NCI-H1694 (cell line): ENCODE results near the gene ANTXR1.

ENCODE experiments used
- DNase-seq: peaks from one replicate; lab custom pipeline; 2025; lab: John Stamatoyannopoulos, UW

ANTXR1 gene

DNA sequence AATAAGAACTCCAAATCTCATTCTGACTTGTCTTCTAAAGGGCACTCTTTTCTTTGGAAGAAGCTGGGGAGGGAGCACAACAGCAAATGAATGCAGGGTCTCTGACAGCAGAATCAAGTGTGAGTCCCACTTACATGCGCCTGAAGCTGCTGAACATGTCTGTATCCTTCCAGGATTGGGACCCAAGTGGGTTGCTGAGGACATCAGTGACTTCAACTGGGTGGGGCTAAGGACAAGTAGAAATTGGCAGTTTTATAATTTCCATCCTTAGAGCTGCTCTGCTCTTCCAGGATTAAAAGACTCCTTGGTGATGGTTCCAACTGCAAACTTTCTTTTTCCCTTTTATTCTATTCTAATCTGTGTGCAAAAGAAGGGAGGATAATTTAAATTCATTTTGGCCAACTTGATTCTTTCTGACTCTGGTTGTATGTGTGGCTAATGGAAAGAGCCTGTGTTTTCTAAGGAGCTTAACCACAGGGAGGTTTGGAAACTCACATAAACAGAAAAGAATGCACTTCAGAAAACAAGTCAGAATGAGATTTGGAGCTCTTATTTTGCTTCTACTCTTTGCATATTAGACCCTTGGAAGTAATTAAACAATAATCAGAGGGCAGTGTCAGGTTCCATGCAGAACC is 20.6 kb downstream of the ANTXR1 start:
- no peak for DNase-seq

DNA sequence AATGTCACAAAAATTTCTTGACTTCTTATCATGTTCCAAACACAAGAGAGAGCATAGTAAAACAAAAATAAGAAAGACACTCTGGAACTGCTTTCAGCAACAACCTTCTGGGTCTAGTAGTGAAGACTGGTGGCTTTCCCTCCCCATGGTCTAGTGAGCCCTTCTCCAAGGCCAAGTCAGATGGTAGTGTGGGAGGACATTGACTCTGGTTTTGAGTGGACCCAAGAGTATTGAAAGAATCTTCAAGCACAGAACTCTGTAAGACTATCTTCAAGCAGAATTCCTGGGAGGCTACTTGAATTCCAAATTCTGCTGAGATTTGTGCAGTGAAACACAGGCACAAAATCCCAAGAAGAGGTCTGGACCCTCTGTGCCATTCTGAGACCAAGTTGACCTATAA is 21.1 kb downstream of the ANTXR1 start:
- DNase-seq, result no peak

DNA sequence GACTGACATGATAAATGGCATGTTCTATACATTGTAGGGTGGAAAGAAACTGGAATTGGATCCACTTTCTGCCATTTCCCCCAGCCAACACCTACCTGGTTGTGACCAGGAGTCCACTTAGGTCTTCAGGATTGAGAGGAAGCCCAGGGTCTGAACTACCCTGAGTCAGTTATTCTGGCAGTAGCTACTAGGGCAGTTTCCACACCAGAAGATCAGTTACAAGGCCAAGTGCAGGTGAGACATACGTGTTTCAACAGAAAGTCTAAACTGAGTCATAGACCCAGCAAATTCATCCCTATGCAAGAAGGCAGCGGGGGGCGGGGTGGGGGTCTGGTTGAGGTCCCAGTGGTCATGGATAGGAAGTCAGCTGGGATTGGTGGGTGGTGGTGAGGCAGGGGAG is 21.9 kb downstream of the ANTXR1 start:
- no peak for DNase-seq

DNA sequence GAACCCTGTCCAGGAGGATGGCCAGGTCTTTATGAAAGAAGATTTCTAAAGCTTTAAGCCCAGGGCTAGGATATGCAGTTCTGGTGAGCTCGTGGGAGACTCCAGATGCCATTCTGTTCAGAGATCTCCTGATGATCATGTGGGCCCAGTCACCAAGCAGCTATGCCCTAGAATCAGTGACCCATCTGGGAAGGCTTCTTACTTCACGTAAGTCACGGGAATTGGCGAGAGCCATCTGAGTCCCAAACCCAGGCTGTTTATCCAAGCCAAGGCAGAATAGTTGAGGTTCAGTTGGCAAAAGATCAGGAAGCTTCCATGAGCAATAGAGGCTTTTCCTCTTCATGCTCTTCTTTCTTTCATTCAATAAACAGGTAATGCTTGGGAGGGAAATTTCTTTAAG is 23.9 kb downstream of the ANTXR1 start:
- DNase-seq, result no peak

DNA sequence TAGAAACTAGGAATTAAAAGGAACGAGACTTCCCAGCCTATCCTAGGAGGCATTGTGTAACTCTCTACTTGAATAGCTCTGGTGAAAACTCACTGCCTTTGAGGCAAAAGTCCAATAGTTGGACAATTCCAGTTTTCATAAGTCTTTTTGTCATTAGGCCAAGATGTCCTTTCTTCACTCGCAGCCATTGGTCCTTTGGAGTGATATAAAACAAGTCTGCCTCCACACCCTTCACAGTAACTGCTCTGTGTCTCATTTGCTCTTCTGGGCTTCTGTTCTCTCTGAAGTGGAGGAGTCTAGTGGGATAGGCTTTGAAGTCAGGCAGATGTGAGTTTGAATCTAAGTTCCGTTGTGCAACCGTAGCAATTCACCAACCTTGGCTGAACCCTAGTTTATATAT is 28.2 kb downstream of the ANTXR1 start:
- DNase-seq, result no peak

DNA sequence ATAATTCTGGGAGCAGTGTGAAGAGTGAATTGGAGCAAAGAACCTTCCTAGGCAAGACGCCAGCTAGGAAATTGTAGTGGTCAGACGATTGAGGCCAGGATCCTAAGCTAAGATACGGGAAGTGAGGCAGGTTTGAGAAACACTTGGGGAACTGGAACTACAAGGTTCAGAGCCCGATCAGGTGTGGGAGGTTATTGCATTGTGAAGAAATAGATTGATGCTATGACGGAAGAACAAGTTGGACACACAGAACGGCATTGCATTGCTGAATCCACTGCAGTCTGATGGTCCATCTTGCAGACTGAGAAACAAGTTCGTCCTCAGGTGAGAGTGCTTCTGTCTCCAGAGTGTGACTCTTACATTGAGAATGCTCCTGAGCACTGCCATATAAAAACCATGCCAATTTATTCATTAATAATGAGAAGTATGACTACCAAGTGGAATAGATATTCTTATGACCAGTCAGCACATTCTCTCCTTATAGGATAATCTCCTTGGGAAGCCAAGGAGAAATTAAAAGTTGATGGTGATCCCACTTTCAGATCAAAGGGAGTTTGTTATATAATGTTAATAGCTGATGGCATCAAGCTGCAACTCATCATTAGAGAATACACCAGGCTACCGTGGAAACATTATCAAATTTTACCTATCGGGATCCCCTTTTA is 30.9 kb downstream of the ANTXR1 start:
- DNase-seq, result no peak

DNA sequence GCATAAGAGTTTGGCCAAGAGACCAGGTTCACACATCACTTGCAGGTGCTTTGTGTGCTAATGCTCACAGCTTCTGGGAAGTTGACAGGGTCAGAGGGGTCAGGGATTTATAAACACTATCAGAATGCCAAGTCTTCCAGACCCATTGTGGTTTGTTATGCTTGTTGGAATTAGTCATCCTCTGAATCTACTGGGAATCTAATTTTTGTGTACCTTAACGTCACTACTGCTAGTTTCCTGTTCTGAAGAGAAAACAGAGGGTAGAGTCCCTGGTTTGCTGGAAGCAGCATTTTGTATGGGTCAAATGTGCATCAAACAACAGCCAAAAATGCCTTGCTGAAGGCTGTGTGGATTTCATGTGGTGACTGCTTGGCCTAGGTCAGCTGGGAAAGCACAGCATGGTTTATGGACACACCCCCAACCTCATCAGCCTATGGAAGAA is 33.3 kb downstream of the ANTXR1 start:
- no peak for DNase-seq

DNA sequence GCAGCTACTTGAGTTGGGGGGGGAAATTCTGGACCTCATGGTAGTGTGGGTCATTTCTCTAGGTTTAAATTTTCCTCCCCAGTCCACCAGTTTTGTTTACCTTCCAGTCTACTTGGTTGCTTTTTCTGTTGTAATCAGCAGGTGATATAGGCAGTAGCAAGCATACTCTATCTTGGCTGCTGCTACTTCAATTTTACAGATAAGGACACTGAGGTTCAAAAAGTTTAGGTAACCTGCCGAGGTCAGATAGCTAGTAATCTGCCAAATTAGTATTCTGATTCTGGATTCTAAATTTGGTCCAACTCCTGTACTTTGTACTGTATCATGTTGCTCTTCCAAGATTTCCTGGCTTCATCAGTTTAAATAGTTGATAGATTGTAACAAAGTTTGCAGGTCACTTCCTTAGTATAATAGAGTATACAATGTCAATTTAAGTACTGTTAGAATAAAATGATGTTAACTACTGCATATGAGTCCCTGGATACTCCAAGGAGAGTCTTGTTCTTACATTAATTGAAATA is 34.7 kb downstream of the ANTXR1 start:
- DNase-seq, result no peak

DNA sequence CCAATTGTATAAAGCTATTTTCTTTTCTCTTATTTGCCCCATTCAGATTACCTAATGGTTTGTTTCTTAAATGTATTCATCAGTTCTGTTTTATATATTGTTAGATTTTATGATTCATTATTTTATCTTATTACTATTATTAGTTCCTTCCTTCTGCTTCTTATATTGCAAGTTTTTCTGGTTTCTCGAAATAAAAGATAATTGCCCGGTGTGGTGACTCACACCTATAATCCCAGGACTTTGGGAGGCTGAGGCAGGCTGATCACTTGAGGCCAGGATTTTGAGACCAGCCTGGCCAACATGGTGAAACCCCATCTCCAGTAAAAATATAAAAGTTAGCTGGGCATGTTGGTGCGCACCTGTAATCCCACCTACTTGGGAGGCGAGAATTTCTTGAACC is 37.8 kb downstream of the ANTXR1 start:
- no peak for DNase-seq

DNA sequence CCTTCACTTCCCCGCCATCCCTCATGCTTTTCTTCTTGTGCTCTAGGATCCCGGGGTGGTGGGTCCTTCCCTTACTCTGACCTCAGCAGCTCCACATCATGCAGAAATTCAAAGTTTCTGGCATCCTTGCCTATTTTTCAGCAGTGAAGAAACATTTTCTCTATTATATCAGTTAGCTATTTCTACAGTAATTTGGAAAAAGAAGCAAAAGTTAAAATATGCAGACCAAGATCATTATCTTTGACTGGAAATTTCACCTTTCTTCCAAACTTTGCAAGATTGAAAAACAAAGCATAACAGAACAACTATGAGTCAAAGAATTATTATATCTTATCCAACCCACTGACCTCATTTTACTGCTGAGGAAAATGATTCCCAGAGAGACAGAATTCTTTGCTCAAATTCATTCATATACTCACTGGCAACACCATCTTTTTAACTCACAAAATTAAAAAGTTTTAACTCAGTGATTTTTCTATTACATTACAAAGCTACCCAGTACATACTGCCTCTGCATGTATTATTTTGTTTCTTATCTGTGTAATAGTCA is 40.5 kb downstream of the ANTXR1 start:
- DNase-seq, result no peak

DNA sequence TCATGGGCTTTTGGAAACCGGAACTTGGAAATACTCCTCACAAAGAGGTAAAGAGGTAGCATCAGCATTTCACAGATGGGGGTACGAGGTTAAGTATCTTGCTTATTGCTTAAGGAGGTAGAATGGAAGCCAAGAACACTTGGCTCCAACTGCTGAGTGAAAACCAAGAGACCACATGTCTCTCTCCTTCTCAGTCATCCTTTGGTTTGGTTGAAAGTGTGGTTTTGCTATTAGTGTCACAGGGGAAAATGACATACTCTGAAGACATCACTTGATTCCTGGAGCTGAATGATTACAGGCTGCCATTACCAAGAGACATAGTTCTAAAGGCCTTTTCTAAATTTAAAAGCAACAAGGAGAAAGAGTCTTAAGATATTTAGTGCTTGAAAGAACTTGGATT is 41.5 kb downstream of the ANTXR1 start:
- DNase-seq, result no peak

DNA sequence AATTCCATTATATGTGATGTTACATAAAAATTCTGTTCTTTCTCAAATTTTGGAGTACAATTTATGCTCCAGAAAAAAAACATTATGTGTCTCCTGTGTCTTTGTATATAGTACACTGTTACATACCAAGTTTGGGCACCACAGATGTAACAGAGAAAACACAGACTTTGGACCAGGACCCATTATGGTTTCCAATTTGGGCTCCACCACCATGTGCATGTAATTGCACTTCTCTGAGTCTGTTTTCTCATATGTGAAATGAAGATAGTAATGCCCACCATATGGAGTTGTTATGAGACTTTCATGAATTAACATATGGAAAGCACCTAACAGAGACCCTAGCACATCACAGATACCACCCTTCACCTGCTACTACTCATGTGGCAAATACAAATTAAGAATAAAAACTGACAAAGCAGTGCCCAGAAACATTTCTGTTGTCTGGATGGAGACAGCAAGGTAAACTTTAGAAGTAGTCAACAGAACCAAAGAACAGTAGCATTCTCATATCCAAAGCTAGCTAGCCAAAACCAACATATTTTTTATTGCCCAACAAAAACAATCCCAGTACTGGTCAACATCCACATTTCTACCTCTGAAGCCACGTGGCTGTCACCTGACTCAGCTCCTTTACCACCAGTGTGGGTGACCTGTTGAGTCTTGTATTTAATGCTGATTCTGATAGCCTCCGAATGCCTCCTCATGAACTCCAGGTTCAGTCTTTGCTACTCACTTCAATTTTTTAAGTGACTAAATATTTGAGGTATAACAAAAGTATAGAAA is 42.9 kb downstream of the ANTXR1 start:
- no peak for DNase-seq

DNA sequence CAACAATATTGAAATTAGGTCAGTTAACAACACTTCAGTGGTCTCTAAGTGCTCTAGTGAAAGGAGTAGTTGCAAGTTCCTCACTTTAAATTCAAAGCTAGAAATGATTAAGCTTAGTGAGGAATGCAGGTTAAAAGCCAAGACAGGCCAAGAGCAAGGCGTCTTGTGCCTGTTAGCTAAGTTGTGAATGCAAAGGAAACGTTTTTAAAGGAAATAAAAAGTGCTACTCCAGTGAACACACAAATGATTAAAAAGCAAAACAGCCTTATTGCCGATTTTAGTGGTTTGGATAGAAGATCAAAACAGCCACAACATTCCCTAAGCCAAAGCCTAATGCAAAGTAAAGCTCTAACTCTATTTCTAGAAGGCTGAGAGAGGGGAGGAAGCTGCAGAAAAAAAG is 44.7 kb downstream of the ANTXR1 start:
- no peak for DNase-seq

DNA sequence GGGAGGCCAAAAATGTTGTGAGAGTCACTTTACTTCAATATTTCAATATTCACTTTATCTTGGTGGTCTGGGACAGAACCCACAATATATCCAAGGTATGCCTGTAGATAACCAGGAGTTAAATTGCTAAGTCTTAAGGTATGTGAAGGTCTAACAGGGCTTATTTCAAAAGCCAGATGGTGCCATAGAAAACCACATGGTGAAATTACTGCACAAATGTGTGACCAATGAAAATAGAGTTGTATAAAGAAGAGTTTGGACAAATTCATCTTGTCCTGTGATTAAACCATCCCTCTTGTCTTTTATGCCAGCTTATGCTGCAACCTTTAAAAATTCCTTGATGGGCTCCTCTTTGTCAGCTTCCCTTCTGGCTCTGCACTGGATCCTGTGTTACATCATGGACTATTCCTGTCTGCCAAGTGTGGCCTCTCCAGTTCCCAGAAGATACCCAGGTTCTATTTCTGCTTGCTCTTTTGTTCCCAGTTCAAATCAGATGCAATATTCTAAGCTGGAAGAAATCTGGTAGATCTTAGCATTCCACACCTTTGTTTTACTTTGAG is 46.8 kb downstream of the ANTXR1 start:
- DNase-seq, result no peak

DNA sequence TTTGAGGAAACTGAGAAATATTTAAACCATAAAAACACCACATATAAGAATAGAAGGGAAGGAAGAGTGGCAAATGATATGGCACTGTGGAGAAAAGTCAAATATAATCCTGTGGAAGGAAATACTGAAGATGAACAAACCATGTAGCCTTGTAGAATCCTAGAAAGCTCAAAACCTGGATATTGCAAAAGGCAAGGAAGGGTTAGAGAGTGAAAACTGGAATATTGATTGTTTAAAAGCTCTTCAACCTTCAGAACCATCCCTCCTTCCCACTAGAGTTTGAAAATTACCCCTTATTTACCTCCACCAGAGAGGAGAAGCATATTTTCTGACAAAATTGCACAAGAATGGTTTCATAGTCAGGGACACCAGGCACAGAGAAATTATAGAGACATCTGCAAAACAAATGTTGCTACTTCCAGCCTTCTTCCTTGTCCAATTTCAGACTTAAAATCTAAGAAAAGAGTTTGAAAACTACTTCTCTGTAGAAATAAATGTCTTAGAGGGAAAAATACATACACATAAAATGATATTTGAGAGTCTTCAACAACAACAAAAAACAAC is 48.0 kb downstream of the ANTXR1 start:
- no peak for DNase-seq

DNA sequence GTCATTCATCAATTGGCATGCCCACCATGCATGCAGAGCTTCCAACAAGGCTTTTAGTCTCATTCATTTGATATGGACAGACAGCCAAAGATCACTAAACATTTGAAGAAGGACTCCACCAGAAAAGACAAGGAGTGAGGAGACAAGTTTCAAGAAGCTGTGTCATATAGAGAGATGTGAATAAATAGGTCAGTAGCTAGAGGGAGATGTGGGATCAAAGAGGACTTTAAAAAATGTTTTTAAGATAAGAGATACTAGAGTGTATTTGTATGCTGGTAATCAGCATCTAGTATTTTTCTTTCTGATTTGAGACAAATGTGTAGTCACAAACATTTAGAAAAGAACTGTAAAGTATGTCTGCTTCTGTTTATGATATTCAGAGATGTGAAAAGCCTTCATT is 48.5 kb downstream of the ANTXR1 start:
- no peak for DNase-seq

DNA sequence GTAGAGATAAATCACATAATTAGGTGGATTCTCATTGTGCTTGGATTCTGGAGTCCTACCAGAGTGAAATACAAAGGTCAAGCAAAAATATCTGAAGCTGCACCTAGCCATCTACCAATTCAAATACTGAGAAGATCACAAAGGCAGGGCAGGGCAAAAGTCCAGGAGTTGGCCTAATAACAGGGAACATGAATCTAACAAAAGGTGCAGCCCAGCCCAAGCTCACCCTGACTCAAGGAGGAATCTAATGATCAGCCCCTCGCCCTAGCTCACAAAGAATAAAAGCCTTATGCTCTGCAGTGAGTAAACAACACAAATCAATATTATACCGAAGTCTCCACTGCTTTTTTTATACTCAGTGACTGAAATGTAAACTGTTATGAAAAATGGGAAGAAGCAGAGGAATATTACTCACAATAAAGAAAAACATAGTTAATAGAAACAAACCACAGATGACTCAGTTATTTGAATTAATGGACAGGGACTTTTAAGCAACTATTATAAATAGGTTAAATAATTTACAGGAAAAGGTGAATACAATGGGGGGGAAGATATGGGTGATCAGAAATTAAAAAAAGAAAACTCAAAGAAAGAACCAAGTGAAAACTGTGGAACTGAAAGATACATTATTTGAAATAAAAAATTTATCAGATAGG is 49.5 kb downstream of the ANTXR1 start:
- DNase-seq, result no peak

DNA sequence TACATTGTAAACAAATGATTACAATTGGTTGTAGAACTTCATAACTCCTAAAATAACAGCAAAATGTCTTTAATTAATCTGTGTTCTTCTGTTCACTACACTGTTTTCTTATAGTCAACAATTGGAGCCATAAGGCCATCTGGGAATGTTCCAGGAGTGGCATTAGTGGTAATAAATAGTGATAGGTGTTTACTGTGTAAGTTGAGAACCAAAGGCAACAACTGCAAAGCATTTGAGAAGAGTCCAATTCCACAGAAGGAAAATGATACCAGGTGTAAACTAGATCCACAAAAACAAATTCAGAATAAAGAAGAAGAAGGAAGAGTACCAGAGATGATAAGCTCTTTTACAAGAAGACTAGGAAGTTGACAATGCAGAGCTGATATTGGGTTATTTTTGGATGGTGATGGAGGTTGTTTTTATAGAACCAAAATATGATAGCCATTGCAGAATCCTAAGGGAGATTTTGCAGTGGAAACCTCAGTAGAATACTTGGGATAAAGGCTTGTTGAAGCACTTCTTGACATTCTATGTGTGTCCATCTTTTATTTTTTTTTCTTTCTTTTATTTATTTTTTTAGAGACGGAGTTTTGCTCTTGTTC is 52.9 kb downstream of the ANTXR1 start:
- no peak for DNase-seq

DNA sequence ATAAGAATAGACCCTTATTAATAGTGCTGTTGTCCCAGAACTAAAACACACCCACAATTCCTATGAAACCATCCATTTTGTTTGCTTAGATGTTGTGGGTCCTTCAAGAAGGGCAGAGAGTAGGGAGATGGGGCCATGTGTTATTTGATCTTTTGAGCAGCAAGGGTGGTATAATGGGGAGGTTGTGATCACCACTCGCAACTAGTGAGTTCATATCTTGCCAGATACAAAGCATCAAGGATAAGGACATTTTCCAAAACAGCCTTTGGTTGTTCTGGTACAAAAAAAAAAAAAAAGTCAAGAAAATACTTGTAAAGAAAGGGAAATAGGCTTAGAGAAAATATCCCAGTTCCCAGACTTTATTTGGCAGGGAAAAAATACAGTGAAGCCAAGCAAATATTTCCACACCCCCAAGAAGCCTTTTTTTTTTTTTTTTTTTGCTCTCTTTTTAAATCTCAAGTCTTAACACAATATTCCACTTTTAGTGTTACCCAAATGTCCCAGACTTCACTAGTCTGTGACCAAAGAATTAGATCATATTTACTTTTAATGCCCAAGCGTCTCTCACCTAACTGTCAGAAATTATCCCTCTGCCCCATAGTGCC is 54.1 kb downstream of the ANTXR1 start:
- DNase-seq, result no peak

DNA sequence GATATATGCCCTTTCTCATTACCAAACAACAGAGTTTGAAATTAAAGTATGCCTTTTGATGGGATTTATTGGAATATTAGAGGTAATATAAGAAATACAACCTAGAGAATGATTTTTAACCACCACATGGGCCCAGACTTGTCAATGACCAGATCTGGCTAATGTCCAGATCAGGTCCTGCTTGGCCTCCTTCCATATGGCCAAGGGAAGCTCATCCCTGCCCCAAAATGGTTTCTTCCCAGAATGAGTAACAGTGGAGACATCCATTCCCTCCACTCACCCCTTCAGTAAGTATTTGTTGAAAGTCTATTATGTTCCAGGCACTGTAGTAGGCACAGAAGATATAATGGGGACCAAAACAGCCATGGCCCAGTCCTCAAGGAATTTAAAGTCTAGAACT is 54.9 kb downstream of the ANTXR1 start:
- DNase-seq, result no peak

DNA sequence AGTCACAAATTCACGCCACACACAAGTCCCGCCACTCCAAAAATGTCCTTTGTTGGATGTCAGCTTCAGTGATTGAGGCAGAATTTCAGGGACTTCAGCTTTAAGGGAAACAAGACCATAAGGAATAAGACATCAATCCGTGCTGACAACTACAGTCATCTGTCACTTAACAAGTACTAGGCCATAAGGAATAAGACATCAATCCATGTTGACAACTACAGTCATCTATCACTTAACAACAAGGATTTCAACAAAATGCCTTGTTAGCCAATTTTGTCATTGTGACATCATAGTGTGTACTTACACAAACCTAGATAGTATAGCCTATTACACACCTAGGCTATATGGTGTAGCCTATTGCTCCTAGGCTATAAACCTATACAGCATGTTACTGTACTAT is 58.0 kb downstream of the ANTXR1 start:
- DNase-seq, result no peak
